SIG-M5 treated with dmso at 0.1 percent for 504 hours (cell line): ENCODE measurements around the gene RAD51C.
A peak's percentile ranks its signal among the peaks of the same experiment; 100 is the strongest.
"Not testable (repeated sequence)": the region's sequence is repeated elsewhere in the genome, so short reads cannot be mapped to it uniquely, and the experiment has no call there.

Experiments used
- DNase-seq: peaks from one replicate; lab custom pipeline; 2025; ENCODE audit not compliant: unreplicated experiment; lab: John Stamatoyannopoulos, UW

RAD51C gene

DNA sequence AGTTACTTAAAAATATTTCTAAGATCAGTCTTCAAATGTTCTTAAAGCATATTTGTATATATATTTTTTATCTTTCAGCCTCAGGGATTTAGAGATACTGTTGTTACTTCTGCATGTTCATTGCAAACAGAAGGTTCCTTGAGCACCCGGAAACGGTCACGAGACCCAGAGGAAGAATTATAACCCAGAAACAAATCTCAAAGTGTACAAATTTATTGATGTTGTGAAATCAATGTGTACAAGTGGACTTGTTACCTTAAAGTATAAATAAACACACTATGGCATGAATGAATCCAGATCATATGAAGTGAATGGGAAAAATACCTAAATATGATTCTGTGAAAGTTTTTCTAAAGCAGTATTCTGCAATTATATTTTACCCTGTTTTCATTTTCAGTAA lies 41.6 kb downstream of the RAD51C start:
- no peak for DNase-seq

DNA sequence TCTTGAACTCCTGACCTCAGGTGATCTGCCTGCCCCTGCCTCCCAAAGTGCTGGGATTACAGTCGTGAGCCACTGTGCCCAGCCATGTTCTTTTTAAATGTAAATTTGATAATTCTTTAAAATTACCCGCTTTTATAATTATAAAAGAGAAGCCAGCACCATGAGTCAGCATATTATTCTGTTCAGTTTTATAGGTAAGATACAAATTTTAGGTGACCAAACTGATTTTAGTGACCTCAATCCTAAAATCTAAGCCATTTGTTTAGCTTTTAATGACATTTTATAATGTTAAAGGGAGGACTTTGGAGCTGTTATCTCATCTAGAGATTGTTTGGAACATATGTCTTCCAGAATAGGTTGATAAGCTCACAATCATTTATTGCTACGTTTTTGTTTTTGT lies 42.4 kb downstream of the RAD51C start:
- DNase-seq = no peak

DNA sequence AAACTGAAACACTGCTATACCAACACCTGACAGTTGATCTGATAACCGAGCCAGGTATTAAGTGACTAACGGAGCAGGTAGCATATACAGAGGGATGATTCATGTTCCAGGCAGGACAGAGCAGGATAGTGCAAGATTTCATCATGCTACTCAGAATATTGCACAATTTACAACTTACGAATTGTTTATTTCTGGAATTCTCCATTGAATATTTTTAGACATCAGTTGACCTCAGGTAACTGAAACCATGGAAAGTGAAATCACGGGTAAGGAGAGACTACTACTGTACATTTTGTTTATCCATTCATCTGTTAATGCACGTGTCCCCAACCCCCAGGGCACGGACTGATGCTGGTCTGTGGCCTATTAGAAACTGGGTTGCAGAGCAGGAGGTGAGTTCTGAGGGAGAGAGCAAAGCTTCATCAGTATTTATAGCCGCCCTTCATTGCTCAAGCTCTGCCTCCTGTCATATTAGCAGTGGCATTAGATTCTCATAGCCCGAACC lies 48.8 kb downstream of the RAD51C start:
- peak; percentile 95 for DNase-seq

DNA sequence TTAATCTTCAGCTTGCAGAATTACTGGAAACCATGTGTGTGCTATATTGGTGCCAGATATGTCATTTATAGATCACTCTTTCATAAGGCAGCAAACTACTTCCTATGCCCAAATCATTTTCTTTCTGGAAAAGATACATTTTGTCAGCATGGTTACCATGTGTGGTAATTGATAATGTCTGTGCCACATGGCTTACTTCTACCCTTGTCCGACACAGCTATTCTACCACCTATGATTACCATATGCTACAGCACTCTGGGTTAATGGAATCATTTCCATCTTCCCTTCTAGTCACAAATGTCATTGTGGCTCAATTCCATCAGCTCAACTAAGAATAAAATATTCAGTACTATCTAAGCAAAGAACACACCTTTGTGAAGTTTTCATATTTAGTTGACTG lies 55.3 kb downstream of the RAD51C start:
- no peak for DNase-seq

DNA sequence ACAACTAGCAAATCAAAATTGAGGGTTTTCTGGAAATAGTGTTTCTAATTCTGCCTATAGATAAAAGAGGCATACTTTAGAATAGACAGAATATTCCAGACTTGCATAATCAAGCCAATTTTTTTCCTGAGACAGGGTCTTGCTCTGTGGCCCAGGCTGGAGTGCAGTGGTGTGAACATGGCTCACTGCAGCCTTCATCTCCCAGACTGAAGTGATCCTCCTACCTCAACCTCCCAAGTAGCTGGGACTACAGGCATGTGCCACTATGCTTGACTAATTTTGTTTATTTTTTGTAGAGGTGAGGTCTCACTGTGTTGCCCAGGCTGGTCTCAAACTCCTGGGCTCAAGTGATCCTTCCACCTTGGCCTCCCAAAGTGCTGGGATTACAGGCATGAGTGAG lies 57.2 kb downstream of the RAD51C start:
- DNase-seq = not testable (repeated sequence)

DNA sequence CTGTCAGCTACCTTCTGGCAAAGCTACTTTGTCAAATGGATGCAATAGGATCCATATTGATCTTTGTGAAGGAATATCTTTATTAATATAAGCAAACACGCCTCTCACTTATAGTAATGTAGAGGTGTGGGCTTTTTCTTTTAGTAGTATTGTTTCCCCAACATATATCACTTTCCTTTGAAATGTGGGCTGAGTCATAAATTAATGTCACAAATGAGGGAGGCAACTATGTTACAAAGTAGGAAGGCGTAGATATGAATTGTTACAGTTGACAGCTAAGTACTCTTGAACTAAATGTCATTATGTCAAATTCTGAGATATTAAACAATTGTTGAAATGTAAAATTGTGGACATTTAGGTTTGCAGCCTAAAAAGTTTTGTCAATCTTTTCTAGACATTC lies 60.6 kb downstream of the RAD51C start:
- no peak for DNase-seq

DNA sequence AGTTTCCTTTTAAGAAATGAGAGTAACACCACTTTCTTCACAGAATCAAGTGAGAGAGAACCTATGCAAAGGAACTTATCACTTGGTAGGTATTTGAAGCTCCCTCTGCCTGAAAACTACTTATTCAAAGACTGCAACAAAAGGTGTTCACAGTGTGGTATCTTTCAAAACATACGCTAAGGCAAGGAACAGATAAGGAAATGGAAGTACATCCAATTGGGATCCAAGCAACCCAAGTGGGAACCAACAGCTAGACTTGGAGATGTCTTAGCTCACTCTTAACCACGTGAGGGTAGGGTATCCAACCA lies 62.8 kb downstream of the RAD51C start:
- peak; percentile 70 for DNase-seq

DNA sequence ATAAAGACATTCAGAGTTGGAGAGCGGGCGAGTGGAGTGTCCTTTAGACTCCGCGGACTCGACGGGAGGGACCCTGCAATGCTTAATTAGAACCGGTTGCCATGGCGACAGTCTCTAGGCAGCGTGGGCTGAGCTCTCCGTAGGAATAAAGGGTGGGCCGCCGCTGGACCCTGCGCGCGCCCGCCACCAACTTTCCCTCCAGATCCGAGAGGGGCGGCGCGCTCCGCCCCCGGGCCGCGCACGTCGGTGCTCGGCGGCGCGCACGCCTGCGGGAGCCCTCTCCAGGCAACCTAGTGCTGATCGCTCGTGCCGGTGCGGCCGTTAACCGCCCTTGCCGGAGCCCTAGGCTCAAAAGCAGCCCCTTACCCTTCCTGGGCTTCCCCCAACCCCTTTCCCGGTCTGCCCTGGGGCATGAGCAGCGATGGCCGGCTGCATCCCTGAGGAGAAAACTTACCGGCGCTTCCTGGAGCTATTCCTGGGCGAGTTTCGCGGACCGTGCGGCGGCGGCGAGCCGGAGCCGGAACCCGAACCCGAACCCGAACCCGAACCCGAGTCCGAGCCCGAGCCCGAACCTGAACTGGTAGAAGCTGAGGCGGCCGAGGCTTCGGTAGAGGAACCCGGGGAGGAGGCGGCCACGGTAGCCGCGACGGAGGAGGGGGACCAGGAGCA lies 63.3 kb downstream of the RAD51C start, which contains the start of gene PPM1E:
PPM1E (plus strand) TSS at position 278 of the 669 bp plus-strand sequence.
- DNase-seq = peak; percentile 70

DNA sequence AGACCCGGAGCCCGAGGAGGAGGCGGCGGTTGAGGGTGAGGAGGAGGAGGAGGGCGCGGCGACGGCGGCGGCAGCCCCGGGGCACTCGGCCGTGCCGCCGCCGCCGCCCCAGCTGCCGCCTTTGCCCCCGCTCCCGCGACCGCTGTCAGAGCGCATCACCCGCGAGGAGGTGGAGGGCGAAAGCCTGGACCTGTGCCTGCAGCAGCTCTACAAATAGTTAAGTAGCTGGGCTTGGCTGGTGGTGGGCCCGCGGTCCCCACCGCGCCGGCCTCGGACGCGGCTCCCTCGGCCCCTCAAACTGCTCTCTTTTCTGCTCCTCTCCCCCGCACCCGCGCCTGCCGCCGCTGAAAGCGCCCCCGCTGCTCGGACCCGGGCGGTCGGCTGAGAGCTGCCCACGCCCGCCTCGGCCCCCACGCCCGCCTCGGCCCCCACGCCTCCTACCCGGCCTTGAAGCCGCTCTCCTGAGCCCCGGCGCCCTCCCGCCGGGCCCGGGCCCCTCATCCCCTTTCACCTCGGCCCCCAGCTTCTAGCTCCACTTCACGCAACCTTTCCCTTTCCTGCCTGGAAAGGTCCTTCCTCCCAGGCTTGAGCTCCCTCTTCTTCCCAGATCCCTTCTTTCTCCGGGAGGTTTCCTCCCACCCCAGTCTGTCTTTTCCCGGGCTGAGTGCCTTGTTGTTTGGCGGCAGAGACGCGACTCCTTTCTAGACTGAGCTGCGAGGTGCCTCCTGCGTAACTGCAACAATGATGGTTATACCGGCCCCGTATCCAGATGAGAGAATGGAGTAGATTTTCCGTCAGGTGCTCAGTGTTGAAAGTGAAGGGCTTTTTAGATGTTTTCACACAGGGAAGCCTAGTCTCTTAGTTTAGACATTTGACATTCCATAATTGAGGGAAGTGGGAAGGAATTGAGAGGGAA lies 64.1 kb downstream of the RAD51C start:
- no peak for DNase-seq

DNA sequence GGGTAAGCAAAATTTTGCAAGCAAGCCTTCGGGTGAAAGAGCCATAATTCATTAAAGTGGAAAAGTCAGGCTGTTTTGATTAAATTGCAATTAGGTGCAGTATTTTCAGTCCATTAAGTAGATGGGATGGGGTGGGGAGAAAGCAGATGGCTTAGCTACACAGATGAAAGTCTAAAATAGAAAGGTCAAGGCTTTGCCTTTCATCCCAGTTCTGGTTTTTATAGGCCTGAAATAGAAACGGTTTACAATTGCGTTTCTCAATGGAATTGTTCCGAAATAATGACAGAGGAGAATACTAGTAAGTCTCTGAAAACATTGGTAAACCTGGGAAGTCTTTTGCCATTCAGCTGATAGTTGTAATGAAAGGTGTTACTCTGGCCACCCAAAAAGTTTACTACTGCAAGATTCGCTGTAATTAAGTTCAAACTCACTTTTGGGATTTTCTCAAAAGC lies 64.8 kb downstream of the RAD51C start:
- DNase-seq = no peak

DNA sequence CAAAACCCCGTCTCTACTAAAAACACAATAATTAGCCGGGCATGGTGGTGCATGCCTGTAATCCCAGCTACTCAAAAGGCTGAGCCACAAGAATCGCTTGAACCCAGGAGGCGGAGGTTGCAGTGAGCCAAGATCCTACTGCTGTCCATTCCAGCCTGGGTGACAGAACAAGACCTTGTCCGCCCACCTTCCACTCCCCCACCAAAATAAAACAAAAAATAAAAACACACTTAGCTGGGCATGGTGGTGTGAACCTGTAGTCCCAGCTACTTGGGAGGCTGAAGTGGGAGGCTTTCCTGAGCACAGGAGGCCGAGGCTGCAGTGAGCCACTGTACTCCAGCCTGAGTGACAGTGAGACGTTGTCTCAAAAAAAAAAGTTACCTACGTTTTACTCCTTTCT lies 66.5 kb downstream of the RAD51C start:
- no peak for DNase-seq

DNA sequence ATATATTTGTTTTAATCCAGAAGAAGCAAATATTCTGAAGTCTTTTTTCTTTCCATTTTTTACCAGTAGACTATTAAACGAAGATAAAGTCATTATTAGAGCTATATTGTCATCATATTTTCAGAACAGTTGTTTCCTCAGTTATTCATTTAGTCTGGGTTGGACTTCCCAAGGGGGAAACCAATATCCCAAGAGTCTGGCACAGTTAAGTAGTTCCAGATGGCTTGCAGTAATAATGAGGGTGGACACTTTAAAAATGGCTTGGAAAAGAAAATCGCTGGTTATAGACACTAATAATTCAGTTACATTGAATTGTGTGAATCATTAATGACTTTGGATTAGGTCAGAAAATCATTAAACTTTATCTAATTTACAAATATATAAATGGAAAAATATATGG lies 67.1 kb downstream of the RAD51C start:
- no peak for DNase-seq

DNA sequence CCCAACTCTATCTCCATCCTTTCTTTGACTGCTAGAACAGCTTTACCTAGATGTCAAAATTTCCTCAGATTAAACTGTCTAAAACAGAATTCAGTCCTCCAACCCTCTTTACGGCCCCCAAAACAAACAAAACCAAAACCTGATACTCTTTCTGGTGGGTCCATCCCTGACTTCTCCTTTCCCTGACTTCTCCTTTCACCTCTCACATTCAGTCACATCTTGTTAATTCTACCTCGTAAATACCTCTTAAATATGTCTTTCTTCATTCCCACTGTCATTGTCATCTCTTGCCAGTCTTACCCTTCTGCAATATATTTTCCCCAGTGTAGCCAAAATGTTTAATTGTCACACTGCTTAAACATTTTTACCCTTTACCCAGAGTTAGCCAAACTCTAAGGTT lies 67.8 kb downstream of the RAD51C start:
- DNase-seq = no peak

DNA sequence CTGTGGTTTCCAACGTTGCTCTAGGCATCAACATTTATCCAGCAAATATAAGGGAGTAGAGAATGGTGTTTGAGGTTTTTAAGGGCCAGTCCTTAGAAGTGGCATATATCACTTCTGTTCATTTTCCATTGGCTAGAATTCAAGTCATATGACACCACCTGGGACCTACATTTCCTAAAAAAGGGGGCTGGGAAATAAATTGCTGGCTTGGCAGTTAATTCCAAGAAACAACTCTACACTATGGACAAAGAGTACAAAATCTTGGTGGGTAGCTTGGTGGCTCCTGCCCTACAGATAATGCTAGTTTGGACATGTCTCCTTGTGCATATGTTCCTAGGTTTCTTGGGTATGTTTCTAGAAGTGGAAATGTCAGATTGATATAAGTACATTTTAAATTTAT lies 70.9 kb downstream of the RAD51C start:
- no peak for DNase-seq

DNA sequence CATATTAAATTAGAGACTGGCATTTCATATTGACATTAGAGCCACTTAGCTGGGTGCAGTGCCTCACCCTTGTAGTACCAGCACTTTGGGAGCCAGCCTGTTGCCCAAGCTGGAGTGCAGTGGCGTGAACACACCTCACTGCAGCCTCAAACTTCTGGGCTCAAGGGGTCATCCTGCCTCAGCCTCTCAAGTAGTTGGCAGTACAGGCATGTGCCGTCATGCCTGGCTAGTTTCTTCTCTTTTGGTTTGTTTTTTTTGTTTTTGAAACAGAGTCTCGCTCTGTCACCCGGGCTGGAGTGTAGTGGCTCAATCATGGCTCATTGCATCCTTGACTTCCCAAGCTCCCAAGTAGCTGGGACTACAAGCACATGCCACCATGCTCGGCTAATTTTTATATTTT lies 72.0 kb downstream of the RAD51C start:
- DNase-seq = no peak

DNA sequence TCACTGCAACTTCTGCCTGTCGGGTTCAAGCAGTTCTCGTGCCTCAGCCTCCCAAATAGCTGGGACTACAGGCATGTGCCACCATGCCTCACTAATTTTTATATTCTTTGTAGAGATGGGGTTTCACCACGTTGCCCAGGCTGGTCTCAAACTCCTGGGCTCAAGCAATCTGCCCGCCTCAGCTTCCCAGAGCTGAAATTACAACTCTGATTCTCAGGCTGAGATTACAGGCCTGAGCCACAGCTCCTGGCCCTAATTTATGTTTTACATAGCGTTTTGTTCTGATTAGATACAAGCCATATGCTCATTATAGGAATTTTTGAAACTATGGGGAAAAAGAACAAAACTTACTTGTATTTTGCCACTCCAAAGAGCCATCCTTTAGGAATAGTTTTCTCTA lies 86.1 kb downstream of the RAD51C start:
- not testable (repeated sequence) for DNase-seq

DNA sequence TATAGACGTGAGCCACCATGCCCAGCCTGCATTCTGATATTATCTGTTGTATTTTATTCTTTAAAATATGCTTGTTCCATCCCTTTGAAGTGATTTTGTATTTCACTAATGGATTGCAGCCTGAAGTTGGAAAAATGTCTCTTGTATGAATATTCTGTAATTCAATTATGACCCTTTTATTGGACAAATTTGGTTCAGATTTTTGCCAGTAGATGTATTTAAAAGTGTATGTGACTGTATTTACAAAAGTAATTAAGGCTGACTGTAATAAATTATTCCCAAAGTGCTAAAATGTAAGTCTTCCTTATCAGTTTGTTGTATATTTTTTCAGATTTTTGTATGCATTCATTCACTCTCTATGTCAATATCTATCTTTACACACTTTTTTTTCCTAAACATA lies 87.0 kb downstream of the RAD51C start:
- no peak for DNase-seq

DNA sequence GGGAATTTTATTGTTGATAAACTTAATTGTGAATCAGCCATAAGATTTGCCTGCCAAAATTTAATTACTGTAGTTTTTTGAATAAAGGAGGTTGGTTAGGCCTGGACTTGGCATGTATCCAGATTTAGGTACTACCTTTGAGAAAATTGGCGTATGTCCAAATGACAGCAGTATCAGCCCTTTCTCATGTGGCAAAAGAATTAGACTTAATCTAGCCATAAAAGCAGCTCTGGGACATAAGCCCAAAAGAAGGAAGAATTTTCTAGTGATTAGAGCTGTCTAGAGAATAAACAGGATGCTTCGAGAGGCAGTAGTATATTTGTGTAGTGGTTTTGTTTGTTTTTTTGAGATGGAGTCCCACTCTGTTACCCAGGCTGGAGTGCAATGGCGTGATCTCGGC lies 91.0 kb downstream of the RAD51C start:
- peak; percentile 20 for DNase-seq

DNA sequence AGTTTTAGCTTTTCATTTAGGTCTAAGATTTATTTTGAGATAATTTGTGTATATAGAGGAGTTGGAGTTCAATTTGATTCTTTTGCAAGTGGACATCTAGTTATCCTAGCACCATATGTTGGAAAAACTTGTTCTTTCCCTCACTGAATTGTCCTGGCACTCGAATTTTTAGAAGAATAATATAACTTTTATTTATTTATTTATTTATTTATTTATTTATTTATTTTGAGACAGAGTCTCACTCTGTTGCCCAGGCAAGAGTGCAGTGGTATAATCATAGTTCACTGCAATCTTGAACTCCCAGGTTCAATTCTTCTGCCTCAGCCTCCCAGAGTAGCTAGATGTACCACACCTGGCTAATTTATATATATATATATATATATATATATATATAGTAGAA lies 92.7 kb downstream of the RAD51C start:
- no peak for DNase-seq
